ENCODE measurements around the gene SBK3. TPM values are rescaled to one million over a fixed set of nuclear protein-coding genes. Genes with fewer than 3 reads are reported as not detected.

The SBK3 gene
- total and polyA plus RNA-seq, 4 donors: 0.81 to 1.2 TPM; not detected in 2

DNA sequence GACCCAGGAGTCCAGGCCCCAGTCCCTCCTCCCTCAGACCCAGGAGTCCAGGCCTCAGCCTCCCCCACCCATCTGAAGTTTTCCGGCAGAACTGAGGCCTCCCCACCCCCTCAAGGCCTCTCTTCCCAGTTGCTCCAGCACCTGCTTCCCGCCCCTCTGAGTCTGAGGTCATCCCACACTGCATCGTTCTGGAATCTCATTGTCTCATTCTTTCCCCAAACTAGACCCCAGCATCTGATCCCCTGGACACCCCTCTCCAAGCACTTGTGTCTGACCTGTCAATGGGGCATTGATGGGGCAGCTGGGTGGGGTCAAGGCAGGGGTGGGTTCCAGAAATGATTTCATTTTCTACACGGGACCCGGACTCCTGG lies 7.6 kb downstream of the SBK3 start:
- no peaks in the 10 kb centered on the region for H3K27me3 ChIP-seq (ENCODE audit: control insufficient read depth in 3 of 3, insufficient read depth in 3 of 3, low read length in 2 of 3)
- 69 to 85% methylated on average over 5 of the region's 5 CpGs for WGBS, 2 donors
- no peak overlapping the region for H3K9ac ChIP-seq (ENCODE audit: insufficient read depth in 1 of 2, low read length in 2 of 2)
- no peaks in the 10 kb centered on the region for H3K36me3 ChIP-seq (ENCODE audit: control insufficient read depth in 4 of 4, insufficient read depth in 4 of 4, low read length in 4 of 4)
- no peaks in the 10 kb centered on the region for H3K9me3 ChIP-seq (ENCODE audit: control insufficient read depth in 4 of 4, insufficient read depth in 3 of 4, low read length in 3 of 4)
- TF ChIP-seq, protein P1, sequence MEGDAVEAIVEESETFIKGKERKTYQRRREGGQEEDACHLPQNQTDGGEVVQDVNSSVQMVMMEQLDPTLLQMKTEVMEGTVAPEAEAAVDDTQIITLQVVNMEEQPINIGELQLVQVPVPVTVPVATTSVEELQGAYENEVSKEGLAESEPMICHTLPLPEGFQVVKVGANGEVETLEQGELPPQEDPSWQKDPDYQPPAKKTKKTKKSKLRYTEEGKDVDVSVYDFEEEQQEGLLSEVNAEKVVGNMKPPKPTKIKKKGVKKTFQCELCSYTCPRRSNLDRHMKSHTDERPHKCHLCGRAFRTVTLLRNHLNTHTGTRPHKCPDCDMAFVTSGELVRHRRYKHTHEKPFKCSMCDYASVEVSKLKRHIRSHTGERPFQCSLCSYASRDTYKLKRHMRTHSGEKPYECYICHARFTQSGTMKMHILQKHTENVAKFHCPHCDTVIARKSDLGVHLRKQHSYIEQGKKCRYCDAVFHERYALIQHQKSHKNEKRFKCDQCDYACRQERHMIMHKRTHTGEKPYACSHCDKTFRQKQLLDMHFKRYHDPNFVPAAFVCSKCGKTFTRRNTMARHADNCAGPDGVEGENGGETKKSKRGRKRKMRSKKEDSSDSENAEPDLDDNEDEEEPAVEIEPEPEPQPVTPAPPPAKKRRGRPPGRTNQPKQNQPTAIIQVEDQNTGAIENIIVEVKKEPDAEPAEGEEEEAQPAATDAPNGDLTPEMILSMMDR (IDR thresholded peaks at IDR 0.05; ENCODE audit: control extremely low read depth, extremely low read depth): no peak
- no peak for DNase-seq
- no peak overlapping the region for H3K27ac ChIP-seq (ENCODE audit: low read depth in 1 of 2, low read length in 1 of 2)
- no peak overlapping the region for H3K4me3 ChIP-seq
- no peaks in the 10 kb centered on the region for H3K4me1 ChIP-seq (ENCODE audit: control insufficient read depth in 5 of 5, insufficient read depth in 5 of 5, low read length in 5 of 5)
- no peak for ATAC-seq (ENCODE audit: insufficient read depth, low FRiP score)

- DNase-seq: no peak
- no peak within 1 kb of the TSS for H3K4me3 ChIP-seq
- 31 to 50% methylated on average over 14 of the region's 14 CpGs for WGBS, 2 donors
- H3K9me3 ChIP-seq (ENCODE audit: control insufficient read depth in 4 of 4, insufficient read depth in 3 of 4, low read length in 3 of 4): no peaks in the 10 kb centered on the region
- H3K4me1 ChIP-seq (ENCODE audit: control insufficient read depth in 5 of 5, insufficient read depth in 5 of 5, low read length in 5 of 5): no peaks in the 10 kb centered on the region
- H3K36me3 ChIP-seq (ENCODE audit: control insufficient read depth in 4 of 4, insufficient read depth in 4 of 4, low read length in 4 of 4): no peaks in the 10 kb centered on the region
- no peak within 1 kb of the TSS for H3K27ac ChIP-seq (ENCODE audit: low read depth in 1 of 2, low read length in 1 of 2)
- TF ChIP-seq, protein P1 (IDR thresholded peaks at IDR 0.05; ENCODE audit: control extremely low read depth, extremely low read depth): no peak
- ATAC-seq (ENCODE audit: insufficient read depth, low FRiP score): no peak
- H3K27me3 ChIP-seq (ENCODE audit: control insufficient read depth in 3 of 3, insufficient read depth in 3 of 3, low read length in 2 of 3): no peaks in the 10 kb centered on the region
- H3K9ac ChIP-seq (ENCODE audit: insufficient read depth in 1 of 2, low read length in 2 of 2): no peak within 1 kb of the TSS
Measured at GRCh38 chr19:55536951-55537740, 8.2 kb downstream of the SBK3 start, which contains the start of gene SBK2. Gene SBK2 (minus strand): TSS chr19:55537133. CDS start chr19:55536294, 839 bp downstream.

GRCh38 chr19:55536366-55536765 lies 9.0 kb downstream of the SBK3 start:
- Histone ChIP-seq H3K4me1 (ENCODE audit: control insufficient read depth in 5 of 5, insufficient read depth in 5 of 5, low read length in 5 of 5) (no peaks in the 10 kb centered on the region), H3K27me3 (ENCODE audit: control insufficient read depth in 3 of 3, insufficient read depth in 3 of 3, low read length in 2 of 3) (no peaks in the 10 kb centered on the region), H3K9ac (ENCODE audit: insufficient read depth in 1 of 2, low read length in 2 of 2) (no peak overlapping the region), H3K36me3 (ENCODE audit: control insufficient read depth in 4 of 4, insufficient read depth in 4 of 4, low read length in 4 of 4) (no peaks in the 10 kb centered on the region), H3K27ac (ENCODE audit: low read depth in 1 of 2, low read length in 1 of 2) (no peak overlapping the region), H3K4me3 (no peak overlapping the region), H3K9me3 (ENCODE audit: control insufficient read depth in 4 of 4, insufficient read depth in 3 of 4, low read length in 3 of 4) (no peaks in the 10 kb centered on the region)
- no peak for DNase-seq
- 93 to 96% methylated on average over 11 of the region's 11 CpGs for WGBS, 2 donors
- no peak for ATAC-seq (ENCODE audit: insufficient read depth, low FRiP score)
- TF ChIP-seq, protein P1 (IDR thresholded peaks at IDR 0.05; ENCODE audit: control extremely low read depth, extremely low read depth): no peak
